T47D (cell line): ENCODE results near the gene SIPA1L3.

Experiments
- DNase-seq, 2 experiments: peaks; one replicate each; pipeline versions ENCODE4 v3.0.0 to v3.0.0-alpha.2; 2011 to 2012; ENCODE audit warnings: low read depth in 1 of 2, low spot score in 1 of 2
- JUND ChIP-seq: IDR thresholded peaks from 2 replicates; pipeline ENCODE4 v1.6.1; 2012; ENCODE audit warnings: low read depth
- in situ Hi-C: cut with HindIII; loops from 2 replicates; pipeline ENCODE4 v1.10.0; 2016; ENCODE audit warnings: low sequenced_read_pairs, low pct_unique_long_range_greater_than_20kb

Gene SIPA1L3

GRCh38 chr19:38245826-38246498, 339.0 kb downstream of the SIPA1L3 start:
- no peak for TF ChIP-seq JUND
- no peak for DNase-seq
- in situ Hi-C loops: no loop called here

- in situ Hi-C loops: no loop called here
- DNase-seq: no peak
- no peak for TF ChIP-seq JUND
These were observed 340.1 kb downstream of the SIPA1L3 start for GRCh38 chr19:38247126-38247525.

GRCh38 chr19:38247734-38248268, 340.8 kb downstream of the SIPA1L3 start:
- in situ Hi-C loops: no loop called here
- no peak for DNase-seq

GRCh38 chr19:38248421-38248820, 341.4 kb downstream of the SIPA1L3 start:
- TF ChIP-seq JUND: no peak
- in situ Hi-C loops: no loop called here
- no peak for DNase-seq

More at GRCh38 chr19:38247734-38248268, 340.8 kb downstream of the SIPA1L3 start:
- TF ChIP-seq JUND: no peak

GRCh38 chr19:38250428-38250820, 343.4 kb downstream of the SIPA1L3 start:
- DNase-seq: no peak
- TF ChIP-seq JUND: no peak
- in situ Hi-C loops: no loop called here

GRCh38 chr19:38250821-38251563, 344.0 kb downstream of the SIPA1L3 start:
- TF ChIP-seq JUND: no peak
- no peak for DNase-seq
- in situ Hi-C loops: no loop called here

- in situ Hi-C loops: no loop called here
- no peak for TF ChIP-seq JUND
- no peak for DNase-seq
These were observed 344.6 kb downstream of the SIPA1L3 start for GRCh38 chr19:38251564-38252051.

GRCh38 chr19:38252385-38252784, 345.4 kb downstream of the SIPA1L3 start:
- DNase-seq: no peak
- TF ChIP-seq JUND: no peak
- in situ Hi-C loops: no loop called here

GRCh38 chr19:38252941-38253691, 346.1 kb downstream of the SIPA1L3 start:
- in situ Hi-C loops: no loop called here
- DNase-seq: no peak
- TF ChIP-seq JUND: no peak

- TF ChIP-seq JUND: no peak
These were observed 346.8 kb downstream of the SIPA1L3 start for GRCh38 chr19:38253788-38254187.

GRCh38 chr19:38255383-38256014, 348.5 kb downstream of the SIPA1L3 start:
- in situ Hi-C loops: no loop called here
- DNase-seq: no peak
- no peak for TF ChIP-seq JUND

More at GRCh38 chr19:38253788-38254187, 346.8 kb downstream of the SIPA1L3 start:
- in situ Hi-C loops: no loop called here
- DNase-seq: no peak
